T-helper 9 cell (primary cell): Measurements from ENCODE around the gene EOGT.

Experiments used
- DNase-seq: peaks from one replicate; pipeline ENCODE4 v3.0.0-alpha.2; 2020

Gene EOGT

DNA sequence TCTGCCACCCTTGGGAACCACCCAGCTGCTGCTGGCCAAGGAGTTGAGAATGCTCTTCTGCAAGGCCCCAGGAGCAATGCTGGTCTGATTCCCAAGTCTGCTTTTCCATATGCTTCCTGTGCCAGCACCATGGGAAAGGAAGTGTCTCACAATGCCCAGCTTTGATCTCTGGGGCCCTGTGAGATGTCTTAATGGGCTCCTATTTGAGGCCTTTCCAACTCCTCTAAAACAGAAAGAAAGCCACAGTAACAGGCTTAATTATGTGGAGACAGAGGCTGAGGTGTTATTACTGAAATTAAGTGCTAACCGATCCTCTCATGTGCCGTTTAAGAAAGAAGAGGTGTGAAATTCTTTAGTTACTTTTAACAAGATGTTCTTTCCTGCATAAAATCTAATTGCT is 4.5 kb downstream of the EOGT start:
- no peak for DNase-seq

DNA sequence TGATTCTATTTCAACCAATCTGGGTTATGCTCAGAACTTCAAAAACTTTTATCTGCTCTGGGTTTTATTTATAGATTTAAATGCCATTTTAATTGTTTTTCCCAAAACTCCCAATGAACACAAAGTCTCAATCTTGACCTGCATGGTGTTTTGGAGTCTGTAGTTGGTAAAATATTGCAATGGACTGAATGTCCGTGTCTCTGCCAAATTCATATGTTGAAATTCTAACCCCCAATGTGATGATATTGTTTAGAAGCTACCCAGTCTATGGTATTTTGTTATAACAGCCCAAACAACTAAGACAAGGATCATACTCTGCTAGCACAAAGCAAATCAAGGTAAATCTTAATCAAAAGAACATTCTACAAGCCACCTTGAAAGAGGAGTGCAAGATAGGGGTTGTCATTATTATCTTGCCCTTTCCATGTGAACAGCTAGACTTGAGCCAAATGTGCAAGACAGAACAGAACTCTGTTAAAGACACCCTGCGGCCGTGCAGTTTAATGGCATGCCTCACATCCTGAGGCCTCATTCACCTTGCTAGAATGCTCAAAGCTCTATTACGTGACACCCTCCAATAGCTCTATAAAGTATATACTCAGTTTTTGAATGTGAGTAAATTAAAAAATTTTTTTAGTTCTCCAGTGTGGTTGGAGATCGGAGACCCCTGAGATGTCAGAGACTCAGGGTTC is 7.5 kb downstream of the EOGT start:
- DNase-seq, result no peak

GRCh38 chr3:69005071-69005790 is 8.3 kb downstream of the EOGT start:
- no peak for DNase-seq

DNA sequence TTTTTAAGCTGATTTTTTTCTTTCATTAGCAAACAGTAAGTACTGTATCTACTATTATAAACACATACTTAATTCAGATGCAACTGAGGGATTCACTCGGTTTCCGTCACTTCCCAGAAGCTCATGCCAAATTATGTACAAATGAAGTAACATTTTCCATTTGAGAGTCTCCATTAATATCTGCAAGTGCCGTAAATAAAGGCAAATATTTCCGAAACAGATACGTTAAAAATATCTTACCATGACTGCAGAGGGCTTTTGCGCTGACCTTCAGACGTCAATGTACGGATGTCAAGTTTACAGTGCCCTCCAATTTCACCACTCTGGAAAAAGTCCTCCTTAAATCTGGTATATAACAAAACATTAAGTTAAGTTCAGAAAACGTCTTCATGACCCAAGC is 9.3 kb downstream of the EOGT start:
- DNase-seq, result no peak

- no peak for DNase-seq
Observed at GRCh38 chr3:68999605-69000004, 13.9 kb downstream of the EOGT start.

DNA sequence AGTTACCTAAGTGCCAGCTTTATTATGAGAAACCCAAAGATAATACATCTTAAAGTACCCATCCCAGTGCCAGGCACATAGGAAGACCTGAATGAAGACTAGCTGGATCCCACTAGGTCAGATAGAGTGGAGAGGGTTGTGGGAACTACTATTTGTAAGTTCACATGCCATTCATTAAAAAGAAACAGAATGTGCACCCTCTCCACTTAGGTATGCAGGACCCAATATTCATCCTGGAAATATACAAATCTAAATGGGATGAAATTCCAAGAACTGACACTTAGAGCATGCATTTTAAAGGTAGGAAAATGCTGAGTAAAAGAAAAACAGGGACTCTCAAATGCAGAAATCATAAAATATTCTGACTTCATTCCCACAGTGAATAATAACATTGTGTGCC is 14.3 kb downstream of the EOGT start:
- DNase-seq, result no peak

DNA sequence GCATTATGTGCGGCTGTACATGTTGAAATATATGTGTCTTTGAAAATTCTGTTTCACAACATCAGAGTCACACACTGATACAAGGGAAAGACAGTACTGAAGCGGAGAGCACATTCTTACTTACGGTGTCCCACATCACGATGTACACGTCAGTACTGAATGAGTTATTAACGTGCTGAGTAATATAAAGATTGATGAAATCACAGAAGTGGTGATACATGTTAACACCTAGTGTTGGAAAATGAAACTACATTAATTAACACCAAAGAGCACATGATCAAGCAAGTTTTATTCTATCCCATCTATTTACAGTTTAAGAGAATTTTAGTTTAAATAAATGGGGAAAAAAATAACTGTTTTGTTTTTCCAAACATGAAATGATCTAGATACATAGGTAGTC is 15.6 kb downstream of the EOGT start:
- no peak for DNase-seq

DNA sequence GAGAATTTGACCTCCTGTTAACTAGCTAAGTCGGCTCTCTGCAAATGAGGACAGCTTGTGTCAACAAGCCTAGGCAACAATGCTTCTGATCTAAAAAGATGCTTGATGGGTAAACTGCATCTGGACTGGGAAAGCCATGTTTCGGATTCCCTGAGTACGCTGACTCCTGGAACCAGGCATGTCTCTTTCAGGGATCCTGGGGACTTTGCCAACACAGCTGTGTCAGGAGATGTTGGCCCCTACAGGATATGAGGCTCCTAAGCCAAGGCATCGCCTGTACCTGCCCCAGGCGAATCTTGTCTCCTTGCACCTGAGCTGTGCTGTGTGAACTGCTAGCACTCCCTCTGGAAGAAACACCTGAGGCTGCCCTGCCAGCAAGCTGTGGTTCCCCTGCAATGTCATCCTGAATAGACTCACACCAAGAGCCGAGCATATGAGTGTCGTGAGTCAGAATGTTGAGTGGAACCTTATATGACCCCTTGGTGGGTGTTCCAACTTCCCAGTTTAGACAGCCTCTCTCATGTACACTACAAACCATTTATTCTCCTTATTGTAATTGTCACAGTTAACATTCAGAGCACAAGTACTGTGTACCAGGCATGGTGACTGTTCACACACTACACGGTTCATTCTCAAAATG is 17.0 kb downstream of the EOGT start:
- no peak for DNase-seq

DNA sequence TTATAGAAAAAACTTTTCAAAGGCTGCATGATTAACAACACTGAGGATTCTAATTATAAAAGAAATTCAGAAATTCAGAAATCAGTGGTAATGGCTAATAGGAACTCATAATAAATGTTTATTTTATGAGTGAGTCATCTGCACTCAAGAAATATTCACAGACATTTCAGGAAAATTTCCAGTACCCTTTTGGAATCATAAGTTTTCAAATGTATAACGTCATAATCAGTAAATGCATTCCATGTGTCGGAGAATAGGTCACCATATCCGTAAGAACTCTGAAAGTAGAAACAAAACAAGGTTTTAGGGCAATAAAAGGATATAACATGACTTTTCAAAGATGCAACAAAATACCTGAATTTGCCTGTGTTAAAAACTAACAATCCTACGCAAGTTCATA is 24.7 kb downstream of the EOGT start:
- no peak for DNase-seq

- no peak for DNase-seq
Observed at GRCh38 chr3:68987322-68987721, 26.2 kb downstream of the EOGT start.

DNA sequence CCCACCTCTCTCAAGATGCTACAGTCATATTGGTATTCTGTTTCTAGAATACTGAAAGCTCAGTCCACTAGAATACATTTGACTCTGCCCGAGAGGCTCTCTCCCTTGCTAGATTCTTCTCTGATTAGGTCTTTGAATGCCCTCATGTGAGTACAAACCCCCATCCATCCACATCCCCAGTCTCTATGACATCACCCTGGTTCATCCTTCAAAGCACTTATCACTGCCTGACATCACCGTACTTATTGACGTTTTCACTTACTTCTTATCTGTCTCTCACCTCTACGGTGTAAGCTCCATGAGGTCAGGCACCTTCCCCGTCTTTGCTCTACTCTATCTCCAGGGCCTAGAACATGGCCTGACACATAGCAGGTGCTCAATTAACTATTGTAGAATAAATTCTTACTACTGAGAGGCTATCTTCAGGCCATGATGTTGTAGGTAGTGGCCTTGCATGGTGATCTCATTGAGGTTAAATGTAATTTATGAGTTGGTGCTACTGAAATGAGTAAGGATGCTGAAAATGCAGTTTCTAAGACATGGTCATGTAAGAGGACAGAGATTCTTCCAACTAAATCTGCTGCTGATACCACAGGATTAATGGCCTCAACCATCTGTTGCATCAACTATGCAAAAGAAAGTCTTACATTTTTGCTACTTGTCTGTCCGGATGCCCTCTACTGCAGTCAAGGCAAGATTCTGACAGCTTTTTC is 26.8 kb downstream of the EOGT start:
- DNase-seq, result no peak

- DNase-seq, result no peak
Observed at GRCh38 chr3:68985146-68985790, 28.2 kb downstream of the EOGT start.

GRCh38 chr3:68984011-68984530 is 29.4 kb downstream of the EOGT start:
- no peak for DNase-seq

DNA sequence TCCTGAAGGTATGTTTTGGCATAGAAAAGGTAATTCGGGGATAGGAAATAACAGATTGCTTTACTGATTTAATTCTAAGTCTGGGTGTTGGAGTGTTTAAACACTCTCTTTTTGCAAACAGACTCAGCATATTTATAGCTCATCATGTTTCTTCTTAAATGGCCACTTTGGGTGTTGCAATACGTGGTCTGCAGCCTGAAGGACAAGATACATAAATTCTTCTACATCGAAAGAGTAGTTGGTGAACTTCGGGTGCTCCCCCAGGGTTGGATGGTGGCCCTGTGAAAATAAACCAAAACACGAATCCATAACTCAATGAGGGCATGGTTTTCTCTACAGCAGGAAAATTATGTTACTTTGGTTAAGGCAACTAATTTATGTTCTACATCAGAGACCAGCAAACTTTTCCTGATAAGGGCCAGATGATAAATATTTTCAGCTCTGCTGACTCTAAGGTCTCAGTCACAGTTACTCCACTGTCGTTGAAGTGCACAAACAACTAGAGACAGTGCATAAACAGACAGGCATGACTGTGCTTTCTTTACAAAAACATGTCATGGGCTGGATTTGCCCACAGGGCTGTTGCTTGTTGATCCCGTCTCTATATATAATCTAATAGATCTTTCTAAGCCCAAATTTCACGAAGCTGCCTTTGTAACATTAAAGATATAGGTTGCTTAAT is 35.9 kb downstream of the EOGT start:
- DNase-seq, result no peak

GRCh38 chr3:68974711-68975110 is 38.8 kb downstream of the EOGT start:
- no peak for DNase-seq

DNA sequence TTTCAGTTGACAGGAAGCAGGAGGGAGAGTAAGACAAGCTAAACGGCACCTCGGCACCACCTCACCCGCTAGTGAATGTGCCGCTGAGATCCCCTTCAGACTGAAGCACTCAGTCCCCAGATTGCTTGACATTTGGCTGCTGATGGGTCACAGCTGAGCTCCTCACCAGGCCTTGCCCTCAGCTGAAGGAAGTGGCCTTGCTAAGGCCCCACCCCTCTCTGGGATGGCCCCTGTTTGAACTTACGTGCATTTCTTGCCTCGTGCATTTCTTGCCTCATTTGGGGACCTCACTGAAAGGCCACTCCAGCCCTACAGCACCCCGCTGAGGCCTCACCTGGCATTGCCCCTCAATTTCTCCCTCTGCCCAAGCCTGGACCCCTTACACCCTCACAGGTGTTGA is 39.8 kb downstream of the EOGT start:
- no peak for DNase-seq

- DNase-seq, result peak; percentile 1
Observed at GRCh38 chr3:68972358-68972979, 41.0 kb downstream of the EOGT start.

GRCh38 chr3:68964694-68965093 is 48.8 kb downstream of the EOGT start:
- DNase-seq, result no peak

DNA sequence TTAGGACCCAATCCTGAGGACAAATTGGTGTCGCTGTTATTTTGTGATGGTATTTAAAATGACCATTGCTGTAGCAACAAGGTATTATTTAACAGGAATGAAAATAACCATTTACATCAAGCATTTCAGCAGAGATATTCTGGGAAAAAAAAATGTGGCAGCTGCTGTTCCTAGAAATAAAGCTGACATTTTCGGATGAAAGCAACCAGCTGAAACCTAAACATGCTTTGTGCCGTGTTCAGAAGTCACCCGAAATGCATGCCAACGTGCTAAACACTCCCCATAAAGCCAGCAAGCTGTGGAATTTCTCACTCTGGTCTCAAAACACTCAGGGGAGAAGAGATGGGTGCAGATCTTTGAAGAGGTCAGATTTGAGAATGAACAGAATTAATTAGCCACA is 49.6 kb downstream of the EOGT start:
- DNase-seq, result no peak

GRCh38 chr3:68963376-68963775 is 50.1 kb downstream of the EOGT start:
- no peak for DNase-seq

- no peak for DNase-seq
Observed at GRCh38 chr3:68958932-68959331, 54.6 kb downstream of the EOGT start.

GRCh38 chr3:68957895-68958294 is 55.6 kb downstream of the EOGT start:
- DNase-seq, result no peak
